Neural progenitor cell (in vitro differentiated cells): ENCODE measurements around the gene SUCNR1. TPM values are rescaled to one million over a fixed set of nuclear protein-coding genes. Genes with fewer than 3 reads are reported as not detected.
A peak's percentile ranks its signal among the peaks of the same experiment; 100 is the strongest.

Experiments
- DNase-seq: peaks from one replicate; pipeline ENCODE4 v3.0.0-alpha.2; 2016; ENCODE audit warnings: low spot score
- H2AFZ ChIP-seq: fragments of 200-600 bp; sonication (generic); replicated peaks from 2 replicates; pipeline ENCODE4 v1.6.1; 2016; ENCODE audit warnings: antibody characterized with exemption
- H3F3A ChIP-seq: fragments of 200-600 bp; sonication (generic); 2 replicates; pipeline ENCODE4 v1.6.1; 2016; ENCODE audit warnings: antibody characterized with exemption, low read depth
- H3K27ac ChIP-seq: fragments of 200-600 bp; sonication (generic); 2 replicates; pipeline ENCODE4 v1.5.1; 2016; ENCODE audit warnings: mild to moderate bottlenecking
- H3K27me3 ChIP-seq: fragments of 200-600 bp; sonication (generic); 2 replicates; pipeline ENCODE4 v1.6.1; 2016; ENCODE audit warnings: mild to moderate bottlenecking, moderate library complexity
- H3K36me3 ChIP-seq: fragments of 200-600 bp; sonication (generic); 2 replicates; pipeline ENCODE4 v1.5.1; 2016
- H3K4me1 ChIP-seq: fragments of 200-600 bp; sonication (generic); 2 replicates; pipeline ENCODE4 v1.6.1; 2016; ENCODE audit warnings: mixed run types
- H3K4me2 ChIP-seq: fragments of 200-600 bp; sonication (generic); 2 replicates; pipeline ENCODE4 v1.6.1; 2016
- H3K4me3 ChIP-seq: fragments of 200-600 bp; sonication (generic); 2 replicates; pipeline ENCODE4 v1.5.1; 2016
- H3K79me2 ChIP-seq: fragments of 200-600 bp; sonication (generic); 2 replicates; pipeline ENCODE4 v1.6.1; 2016; ENCODE audit warnings: low read depth
- H3K9ac ChIP-seq: fragments of 200-600 bp; sonication (generic); 2 replicates; pipeline ENCODE4 v1.6.1; 2016
- H3K9me3 ChIP-seq: fragments of 200-600 bp; sonication (generic); 2 replicates; pipeline ENCODE4 v1.5.1; 2016; ENCODE audit warnings: low read depth
- H4K20me1 ChIP-seq: fragments of 200-600 bp; sonication (generic); 2 replicates; pipeline ENCODE4 v1.6.1; 2016; ENCODE audit warnings: low read depth
- H3K27ac Mint-ChIP-seq: 3 replicates; pipeline ENCODE4 v1.8.0; 2021; ENCODE audit warnings: mixed read lengths
- H3K27me3 Mint-ChIP-seq: 2 replicates; pipeline ENCODE4 v1.8.0; 2022; ENCODE audit warnings: low read depth, mild to moderate bottlenecking, inconsistent platforms, moderate library complexity, mixed read lengths; ENCODE audit not compliant: insufficient read depth
- H3K36me3 Mint-ChIP-seq: 3 replicates; pipeline ENCODE4 v1.8.0; 2021; ENCODE audit warnings: mixed read lengths
- H3K4me1 Mint-ChIP-seq: 3 replicates; pipeline ENCODE4 v1.8.0; 2021; ENCODE audit warnings: mixed read lengths
- H3K4me3 Mint-ChIP-seq: 3 replicates; pipeline ENCODE4 v1.8.0; 2021; ENCODE audit warnings: mild to moderate bottlenecking, moderate library complexity, mixed read lengths
- H3K9me3 Mint-ChIP-seq: 3 replicates; pipeline ENCODE4 v1.8.0; 2020; ENCODE audit warnings: mixed read lengths
- EZH2 ChIP-seq: fragments of 200-600 bp; sonication (generic); IDR thresholded peaks from 2 replicates; pipeline ENCODE4 v1.6.1; 2017; ENCODE audit warnings: antibody characterized with exemption, mild to moderate bottlenecking, moderate library complexity
- EZH2phosphoT487 ChIP-seq: fragments of 200-600 bp; sonication (generic); IDR thresholded peaks from 2 replicates; pipeline ENCODE4 v1.6.1; 2017; ENCODE audit warnings: antibody characterized with exemption
- total RNA-seq: library from RNA; depleted of rRNA; stranded (reverse); fragments of >200 nt; gene quantifications from 2 replicates; pipeline ENCODE4 v1.2.3, GENCODE V29; 2015; ENCODE audit warnings: low replicate concordance
- TF ChIP-seq, protein P1 (sequence below): fragments of 200-600 bp; sonication (generic); IDR thresholded peaks from 2 replicates; pipeline ENCODE4 v1.5.1; 2017; ENCODE audit warnings: antibody characterized with exemption, mild to moderate bottlenecking

Gene SUCNR1
- total RNA-seq, 1 donor from 2014 or later = not detected

GRCh38 chr3:151918253-151919029 is 45.0 kb downstream of the SUCNR1 start:
- Histone ChIP-seq H3K4me3 (no peak overlapping the region), H3K27ac (no peak overlapping the region), H3K9me3 (no peaks in the 10 kb centered on the region), H3K79me2 (no peaks in the 10 kb centered on the region), H3K36me3 (no peaks in the 10 kb centered on the region), H3F3A (no peaks in the 10 kb centered on the region), H3K4me2 (no peak overlapping the region), H3K9ac (no peak overlapping the region), H4K20me1 (no peaks in the 10 kb centered on the region), H3K27me3 (no peaks in the 10 kb centered on the region), H2AFZ (no peak overlapping the region), H3K4me1 (no peaks in the 10 kb centered on the region)
- H3K4me3 Mint-ChIP-seq = no peak overlapping the region
- no peaks in the 10 kb centered on the region for H3K9me3 Mint-ChIP-seq
- DNase-seq = peak; percentile 27
- H3K27ac Mint-ChIP-seq = no peak overlapping the region
- no peaks in the 10 kb centered on the region for H3K27me3 Mint-ChIP-seq
- TF ChIP-seq EZH2phosphoT487 = no peak
- TF ChIP-seq, protein P1, sequence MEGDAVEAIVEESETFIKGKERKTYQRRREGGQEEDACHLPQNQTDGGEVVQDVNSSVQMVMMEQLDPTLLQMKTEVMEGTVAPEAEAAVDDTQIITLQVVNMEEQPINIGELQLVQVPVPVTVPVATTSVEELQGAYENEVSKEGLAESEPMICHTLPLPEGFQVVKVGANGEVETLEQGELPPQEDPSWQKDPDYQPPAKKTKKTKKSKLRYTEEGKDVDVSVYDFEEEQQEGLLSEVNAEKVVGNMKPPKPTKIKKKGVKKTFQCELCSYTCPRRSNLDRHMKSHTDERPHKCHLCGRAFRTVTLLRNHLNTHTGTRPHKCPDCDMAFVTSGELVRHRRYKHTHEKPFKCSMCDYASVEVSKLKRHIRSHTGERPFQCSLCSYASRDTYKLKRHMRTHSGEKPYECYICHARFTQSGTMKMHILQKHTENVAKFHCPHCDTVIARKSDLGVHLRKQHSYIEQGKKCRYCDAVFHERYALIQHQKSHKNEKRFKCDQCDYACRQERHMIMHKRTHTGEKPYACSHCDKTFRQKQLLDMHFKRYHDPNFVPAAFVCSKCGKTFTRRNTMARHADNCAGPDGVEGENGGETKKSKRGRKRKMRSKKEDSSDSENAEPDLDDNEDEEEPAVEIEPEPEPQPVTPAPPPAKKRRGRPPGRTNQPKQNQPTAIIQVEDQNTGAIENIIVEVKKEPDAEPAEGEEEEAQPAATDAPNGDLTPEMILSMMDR = peak; percentile 69
- H3K4me1 Mint-ChIP-seq = no peaks in the 10 kb centered on the region
- no peaks in the 10 kb centered on the region for H3K36me3 Mint-ChIP-seq

DNA sequence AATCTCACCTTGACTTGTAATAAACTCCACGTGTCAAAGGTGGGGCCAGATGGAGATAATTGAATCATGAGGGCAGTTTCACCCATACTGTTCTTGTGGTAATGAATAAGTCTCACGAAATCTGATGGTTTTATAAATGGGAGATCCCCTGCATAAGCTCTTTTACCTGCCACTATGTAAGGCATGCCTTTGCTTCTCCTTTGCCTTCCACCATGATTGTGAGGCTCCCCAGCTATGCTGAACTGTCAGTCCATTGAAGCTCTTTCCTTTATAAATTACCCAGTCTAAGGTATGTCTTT is 45.5 kb downstream of the SUCNR1 start:
- H3K27me3 Mint-ChIP-seq = no peaks in the 10 kb centered on the region
- no peaks in the 10 kb centered on the region for H3K4me1 Mint-ChIP-seq
- Histone ChIP-seq H3K4me2 (no peak overlapping the region), H4K20me1 (no peaks in the 10 kb centered on the region), H3K36me3 (no peaks in the 10 kb centered on the region), H3K9ac (no peak overlapping the region), H3K27me3 (no peaks in the 10 kb centered on the region), H3K79me2 (no peaks in the 10 kb centered on the region), H3K4me3 (no peak overlapping the region), H3K9me3 (no peaks in the 10 kb centered on the region), H3K27ac (no peak overlapping the region), H3K4me1 (no peaks in the 10 kb centered on the region), H2AFZ (no peak overlapping the region), H3F3A (no peaks in the 10 kb centered on the region)
- H3K4me3 Mint-ChIP-seq = no peak overlapping the region
- DNase-seq = no peak
- no peaks in the 10 kb centered on the region for H3K9me3 Mint-ChIP-seq
- TF ChIP-seq, protein P1 = no peak
- TF ChIP-seq EZH2 (no peak), EZH2phosphoT487 (no peak)
- H3K36me3 Mint-ChIP-seq = no peaks in the 10 kb centered on the region
- H3K27ac Mint-ChIP-seq = no peak overlapping the region

GRCh38 chr3:151919446-151919845 is 46.0 kb downstream of the SUCNR1 start:
- H3K36me3 Mint-ChIP-seq = no peaks in the 10 kb centered on the region

More at GRCh38 chr3:151919446-151919845, 46.0 kb downstream of the SUCNR1 start:
- H3K27ac ChIP-seq = no peak overlapping the region
- H3K36me3 ChIP-seq = no peaks in the 10 kb centered on the region
- H3K4me1 Mint-ChIP-seq = no peaks in the 10 kb centered on the region
- H3K9me3 ChIP-seq = no peaks in the 10 kb centered on the region
- H3K9me3 Mint-ChIP-seq = no peaks in the 10 kb centered on the region
- no peak overlapping the region for H2AFZ ChIP-seq
- DNase-seq = no peak
- H3K27ac Mint-ChIP-seq = no peak overlapping the region
- no peaks in the 10 kb centered on the region for H4K20me1 ChIP-seq
- H3K4me3 Mint-ChIP-seq = no peak overlapping the region
- H3K4me3 ChIP-seq = no peak overlapping the region
- no peak overlapping the region for H3K9ac ChIP-seq
- no peaks in the 10 kb centered on the region for H3K79me2 ChIP-seq
- no peaks in the 10 kb centered on the region for H3K27me3 Mint-ChIP-seq
- no peak for TF ChIP-seq EZH2
- TF ChIP-seq, protein P1 = no peak
- H3F3A ChIP-seq = no peaks in the 10 kb centered on the region
- H3K4me2 ChIP-seq = no peak overlapping the region
- H3K4me1 ChIP-seq = no peaks in the 10 kb centered on the region
- H3K27me3 ChIP-seq = no peaks in the 10 kb centered on the region
